ENCODE results near the gene CCDC158.

CCDC158 gene

DNA sequence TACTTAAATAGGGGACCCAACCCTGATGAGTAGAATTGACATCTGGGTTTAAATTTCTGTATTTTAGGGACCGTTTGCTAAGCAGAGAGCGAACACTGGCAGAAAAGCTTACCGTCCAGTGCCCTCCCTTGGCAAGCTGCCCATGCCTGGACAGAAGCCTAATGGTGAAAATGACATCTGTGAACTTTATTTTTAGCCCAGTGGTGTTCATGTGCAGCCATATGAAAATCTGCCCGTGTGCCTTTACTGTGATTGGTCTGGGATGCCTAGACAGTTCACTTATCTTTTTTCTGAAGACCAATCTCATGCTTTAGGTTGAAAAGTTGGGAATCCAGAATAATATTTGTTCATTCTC lies 113.3 kb downstream of the CCDC158 start:
- Histone ChIP-seq H3K36me3 (replicated peaks) (no peaks in the 10 kb centered on the region; the same call in 1 of the 2 replicates), H3K4me3 (peak overlapping the region; percentile 57), H3K4me1 (0 out of 2 replicates have a peak, but pooled peaks cover 5% of the 10 kb centered on the region), H3K9me3 (no peaks in the 10 kb centered on the region), H3K27me3 (ENCODE audit: low read depth) (no peaks in the 10 kb centered on the region)
- no peak for DNase-seq (ENCODE audit: low spot score in 2 of 2)
- in situ Hi-C loops (cut with MboI; ENCODE audit: low sequenced_read_pairs): no loop called here

DNA sequence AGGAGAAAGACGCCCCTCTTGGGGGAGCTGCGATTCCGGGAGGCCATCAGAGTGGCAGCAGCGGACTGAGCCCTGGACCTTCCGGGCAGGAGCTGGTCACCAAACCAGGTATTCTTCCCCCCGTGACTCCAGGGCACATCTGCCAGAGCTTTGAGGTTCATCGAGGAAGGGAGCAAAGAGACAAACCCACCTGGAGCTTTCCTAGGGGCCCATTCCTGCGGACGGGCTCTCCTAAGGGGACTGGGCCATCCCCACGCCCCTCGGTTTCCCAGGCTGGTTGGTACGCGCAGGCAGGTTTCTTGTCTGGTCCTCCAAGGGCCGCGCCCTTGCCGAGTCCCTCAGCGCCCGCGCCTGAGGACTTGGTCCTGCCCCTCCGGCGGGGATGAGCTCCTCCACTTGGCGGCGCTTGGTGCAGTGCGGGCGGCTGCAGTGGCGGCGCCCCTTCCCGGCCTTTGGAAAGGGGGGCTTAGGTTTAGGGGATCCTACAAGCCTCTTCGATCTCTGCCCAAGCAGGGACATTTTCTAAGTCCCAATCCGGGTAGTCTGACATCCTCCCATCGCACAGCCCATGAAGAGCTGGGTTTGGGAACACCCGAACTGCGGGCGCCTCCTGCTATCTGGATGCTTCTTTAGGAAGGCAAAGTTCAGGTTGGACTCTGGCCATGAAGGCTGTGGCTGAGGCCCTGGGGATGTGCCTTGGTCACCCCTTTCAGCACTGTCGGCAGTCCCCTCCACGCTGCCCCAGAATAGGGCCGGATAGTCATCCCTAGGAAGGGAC lies 113.9 kb downstream of the CCDC158 start:
- no peaks in the 10 kb centered on the region; the same call in 1 of the 2 replicates for H3K36me3 ChIP-seq (replicated peaks)
- H3K27me3 ChIP-seq (ENCODE audit: low read depth): no peaks in the 10 kb centered on the region
- no peaks in the 10 kb centered on the region for H3K9me3 ChIP-seq
- 0 out of 2 replicates have a peak, but pooled peaks cover 5% of the 10 kb centered on the region for H3K4me1 ChIP-seq
- peak; percentile 48 to 77 for DNase-seq (ENCODE audit: low spot score in 2 of 2)
- H3K4me3 ChIP-seq: peak overlapping the region; percentile 57
- in situ Hi-C loops (cut with MboI; ENCODE audit: low sequenced_read_pairs): no loop called here

- in situ Hi-C loops (cut with MboI; ENCODE audit: low sequenced_read_pairs): no loop called here
- Histone ChIP-seq H3K36me3 (replicated peaks) (no peaks in the 10 kb centered on the region; the same call in 1 of the 2 replicates), H3K27me3 (ENCODE audit: low read depth) (no peaks in the 10 kb centered on the region), H3K4me1 (0 out of 2 replicates have a peak, but pooled peaks cover 5% of the 10 kb centered on the region), H3K9me3 (no peaks in the 10 kb centered on the region), H3K4me3 (peak within 1 kb of the TSS; percentile 57)
- DNase-seq (ENCODE audit: low spot score in 2 of 2): peak; percentile 79 to 91
Observed at GRCh38 chr4:76305971-76306881, 114.7 kb downstream of the CCDC158 start, which contains the start of gene STBD1. Gene STBD1 (plus strand): TSS chr4:76306733. CDS start chr4:76306770, 37 bp downstream.

GRCh38 chr4:76305033-76305687 lies 115.8 kb downstream of the CCDC158 start:
- in situ Hi-C loops (cut with MboI; ENCODE audit: low sequenced_read_pairs): no loop called here
- Histone ChIP-seq H3K36me3 (replicated peaks) (no peaks in the 10 kb centered on the region; the same call in 1 of the 2 replicates), H3K27me3 (ENCODE audit: low read depth) (no peaks in the 10 kb centered on the region), H3K4me1 (0 out of 2 replicates have a peak, but pooled peaks cover 5% of the 10 kb centered on the region), H3K4me3 (peak overlapping the region; percentile 57), H3K9me3 (no peaks in the 10 kb centered on the region)
- DNase-seq (ENCODE audit: low spot score in 2 of 2): no peak

GRCh38 chr4:76302826-76303438 lies 118.0 kb downstream of the CCDC158 start:
- 0 out of 2 replicates have a peak, but pooled peaks cover 5% of the 10 kb centered on the region for H3K4me1 ChIP-seq
- H3K4me3 ChIP-seq: no peak overlapping the region
- DNase-seq (ENCODE audit: low spot score in 2 of 2): no peak
- in situ Hi-C loops (cut with MboI; ENCODE audit: low sequenced_read_pairs): no loop called here
- H3K27me3 ChIP-seq (ENCODE audit: low read depth): no peaks in the 10 kb centered on the region
- no peaks in the 10 kb centered on the region for H3K36me3 ChIP-seq (replicated peaks)
- peaks cover 3% of the 10 kb centered on the region for H3K9me3 ChIP-seq

GRCh38 chr4:76301775-76302162 lies 119.2 kb downstream of the CCDC158 start:
- Histone ChIP-seq H3K9me3 (peaks cover 6% of the 10 kb centered on the region), H3K4me1 (no peaks in the 10 kb centered on the region), H3K27me3 (ENCODE audit: low read depth) (no peaks in the 10 kb centered on the region), H3K36me3 (replicated peaks) (no peaks in the 10 kb centered on the region), H3K4me3 (no peak overlapping the region)
- DNase-seq (ENCODE audit: low spot score in 2 of 2): no peak
- in situ Hi-C loops (cut with MboI; ENCODE audit: low sequenced_read_pairs): no loop called here

DNA sequence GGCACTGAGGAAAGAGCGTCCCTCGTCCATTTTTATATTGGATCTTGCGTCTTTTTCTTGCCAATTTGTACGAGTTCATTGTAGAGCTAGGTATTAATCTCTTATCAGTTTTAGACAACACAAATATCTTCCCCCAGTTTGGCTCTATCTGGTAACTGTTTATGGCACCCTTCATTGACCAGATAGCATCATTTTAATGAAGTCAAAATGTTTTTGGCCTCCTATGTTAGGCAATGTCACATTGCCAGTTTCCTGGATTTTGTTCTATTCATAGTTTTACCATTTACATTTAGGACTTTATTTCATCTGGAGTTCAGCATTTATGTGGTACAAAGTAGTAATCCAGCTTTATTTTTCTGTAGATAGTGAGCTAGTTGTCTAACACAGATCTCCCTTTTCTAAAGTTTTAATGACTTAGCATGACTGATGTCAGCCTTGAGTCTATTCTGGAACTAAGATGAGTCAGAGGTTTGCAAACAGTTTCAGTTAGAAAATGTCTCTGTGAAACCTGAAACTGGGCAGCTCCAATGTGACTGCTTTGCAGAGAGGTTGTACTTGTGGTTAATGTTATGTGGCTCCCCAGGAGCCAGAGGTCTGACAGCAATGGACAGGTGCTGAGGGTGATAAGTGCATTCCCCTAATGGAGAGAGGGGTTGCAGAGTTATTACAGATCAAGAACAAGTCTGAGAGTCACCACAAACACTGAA lies 119.7 kb downstream of the CCDC158 start:
- peaks cover 6% of the 10 kb centered on the region for H3K9me3 ChIP-seq
- no peaks in the 10 kb centered on the region for H3K27me3 ChIP-seq (ENCODE audit: low read depth)
- no peak overlapping the region for H3K4me3 ChIP-seq
- no peaks in the 10 kb centered on the region for H3K4me1 ChIP-seq
- no peak for DNase-seq (ENCODE audit: low spot score in 2 of 2)
- in situ Hi-C loops (cut with MboI; ENCODE audit: low sequenced_read_pairs): no loop called here
- no peaks in the 10 kb centered on the region for H3K36me3 ChIP-seq (replicated peaks)

GRCh38 chr4:76300012-76300411 lies 120.9 kb downstream of the CCDC158 start:
- Histone ChIP-seq H3K9me3 (peaks cover 6% of the 10 kb centered on the region), H3K27me3 (ENCODE audit: low read depth) (no peaks in the 10 kb centered on the region), H3K4me3 (no peak overlapping the region), H3K4me1 (no peaks in the 10 kb centered on the region), H3K36me3 (replicated peaks) (no peaks in the 10 kb centered on the region)
- no peak for DNase-seq (ENCODE audit: low spot score in 2 of 2)
- in situ Hi-C loops (cut with MboI; ENCODE audit: low sequenced_read_pairs): no loop called here

DNA sequence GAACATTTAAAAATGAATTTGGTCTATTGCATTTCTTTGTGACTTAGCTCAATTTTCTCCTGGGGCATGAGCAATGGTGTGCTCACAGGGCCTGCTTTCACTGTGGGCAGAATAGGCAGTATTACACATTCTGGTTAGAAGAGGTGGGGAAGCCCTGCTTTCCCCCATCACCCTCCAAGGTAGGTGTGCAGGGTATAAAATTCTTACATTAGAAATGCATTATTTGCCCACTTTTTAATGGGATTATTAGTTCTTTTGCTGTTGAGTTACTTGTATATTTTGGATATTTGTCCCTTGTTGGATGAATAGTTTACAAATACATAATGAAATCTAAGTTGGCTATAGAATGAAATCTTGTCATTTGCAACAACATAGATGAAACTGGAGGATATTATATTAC lies 122.7 kb downstream of the CCDC158 start:
- H3K4me1 ChIP-seq: no peaks in the 10 kb centered on the region
- no peak for DNase-seq (ENCODE audit: low spot score in 2 of 2)
- no peaks in the 10 kb centered on the region for H3K27me3 ChIP-seq (ENCODE audit: low read depth)
- peaks cover 6% of the 10 kb centered on the region for H3K9me3 ChIP-seq
- H3K4me3 ChIP-seq: no peak overlapping the region
- in situ Hi-C loops (cut with MboI; ENCODE audit: low sequenced_read_pairs): no loop called here
- no peaks in the 10 kb centered on the region for H3K36me3 ChIP-seq (replicated peaks)

DNA sequence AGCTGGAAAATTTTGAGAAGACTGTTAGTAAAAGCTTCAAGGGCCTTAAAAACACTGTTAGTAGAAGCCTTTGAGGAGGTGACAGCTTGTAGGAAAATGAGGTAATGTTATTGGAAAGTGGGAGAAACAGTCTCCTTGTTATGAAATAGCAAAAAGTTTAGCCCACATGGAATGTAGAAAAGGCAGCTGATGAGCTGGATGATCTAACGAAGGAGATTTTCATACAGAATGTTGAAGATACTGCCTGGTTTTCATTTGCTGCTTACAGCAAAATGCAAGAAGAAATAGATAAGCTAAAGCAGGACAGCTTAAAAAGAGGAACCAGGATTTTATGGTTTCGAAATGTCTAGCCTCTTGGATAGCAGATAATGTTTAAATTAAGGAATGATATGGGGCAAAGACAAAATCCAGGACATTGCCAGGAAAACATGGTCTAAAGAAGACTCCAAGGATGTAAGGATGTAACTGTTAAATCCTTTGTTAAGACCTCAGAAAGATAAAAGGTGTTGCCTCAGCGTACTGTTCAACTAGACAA lies 124.6 kb downstream of the CCDC158 start:
- DNase-seq (ENCODE audit: low spot score in 2 of 2): no peak
- H3K4me1 ChIP-seq: no peaks in the 10 kb centered on the region
- H3K4me3 ChIP-seq: no peak overlapping the region
- in situ Hi-C loops (cut with MboI; ENCODE audit: low sequenced_read_pairs): no loop called here
- no peaks in the 10 kb centered on the region for H3K36me3 ChIP-seq (replicated peaks)
- H3K9me3 ChIP-seq: peaks cover 6% of the 10 kb centered on the region
- no peaks in the 10 kb centered on the region for H3K27me3 ChIP-seq (ENCODE audit: low read depth)

DNA sequence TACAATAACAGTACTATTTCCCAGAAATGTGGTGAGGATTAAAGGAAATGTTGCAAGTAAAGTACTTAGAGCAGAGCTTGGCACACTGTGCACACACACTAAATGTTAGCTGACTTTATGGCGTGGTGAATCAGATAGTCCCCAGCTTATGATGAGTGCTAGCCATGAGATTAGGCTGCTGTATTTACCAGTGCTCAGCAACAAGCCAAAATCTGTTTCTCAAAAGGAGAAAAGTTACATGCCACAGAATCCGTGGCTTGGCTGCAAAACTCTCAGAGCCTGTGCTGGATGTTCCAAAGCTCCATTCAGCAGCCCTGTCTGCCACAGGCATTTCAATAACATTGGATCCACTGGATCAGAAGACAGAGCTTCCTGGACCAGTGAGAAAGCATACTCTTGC lies 127.2 kb downstream of the CCDC158 start:
- DNase-seq (ENCODE audit: low spot score in 2 of 2): no peak
- in situ Hi-C loops (cut with MboI; ENCODE audit: low sequenced_read_pairs): no loop called here
- H3K36me3 ChIP-seq (replicated peaks): no peaks in the 10 kb centered on the region
- H3K4me1 ChIP-seq: no peaks in the 10 kb centered on the region
- H3K9me3 ChIP-seq: peaks cover 6% of the 10 kb centered on the region
- H3K4me3 ChIP-seq: no peak overlapping the region
- no peaks in the 10 kb centered on the region for H3K27me3 ChIP-seq (ENCODE audit: low read depth)

DNA sequence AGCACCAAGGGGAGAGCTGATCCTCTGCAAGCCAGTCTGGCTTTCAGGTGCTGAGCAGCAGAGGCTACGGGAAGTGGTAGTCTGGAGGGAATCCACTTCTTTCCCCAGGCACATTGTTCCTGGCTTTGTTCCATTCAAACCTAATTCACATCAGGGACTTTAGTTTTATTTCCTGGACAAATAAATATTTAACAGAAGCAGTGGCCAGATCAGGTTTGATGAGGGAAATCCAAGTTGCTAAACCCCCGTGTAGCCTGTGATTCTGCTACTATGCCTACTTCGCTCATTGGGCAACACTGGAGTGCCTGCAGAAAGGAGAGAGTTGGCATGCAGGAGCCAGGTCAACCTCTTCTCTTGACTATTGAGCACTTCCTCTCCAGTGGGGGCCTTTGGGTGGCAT lies 128.2 kb downstream of the CCDC158 start:
- no peaks in the 10 kb centered on the region for H3K27me3 ChIP-seq (ENCODE audit: low read depth)
- no peaks in the 10 kb centered on the region for H3K4me1 ChIP-seq
- no peaks in the 10 kb centered on the region for H3K36me3 ChIP-seq (replicated peaks)
- peaks cover 5% of the 10 kb centered on the region; the same call in 1 of the 2 replicates for H3K9me3 ChIP-seq
- no peak for DNase-seq (ENCODE audit: low spot score in 2 of 2)
- no peak overlapping the region for H3K4me3 ChIP-seq
- in situ Hi-C loops (cut with MboI; ENCODE audit: low sequenced_read_pairs): no loop called here
